GM19372 (cell line): ENCODE data around the gene XKR7.

Source experiments
- ATAC-seq: cut with Tn5 transposase; IDR thresholded peaks from one replicate; pipeline ENCODE4 v1.9.1; 2021; ENCODE audit warnings: mild to moderate bottlenecking, low read depth, moderate library complexity; ENCODE audit not compliant: unreplicated experiment

Gene XKR7

GRCh38 chr20:31974951-31975487 is 7.1 kb downstream of the XKR7 start:
- no peak for ATAC-seq

DNA sequence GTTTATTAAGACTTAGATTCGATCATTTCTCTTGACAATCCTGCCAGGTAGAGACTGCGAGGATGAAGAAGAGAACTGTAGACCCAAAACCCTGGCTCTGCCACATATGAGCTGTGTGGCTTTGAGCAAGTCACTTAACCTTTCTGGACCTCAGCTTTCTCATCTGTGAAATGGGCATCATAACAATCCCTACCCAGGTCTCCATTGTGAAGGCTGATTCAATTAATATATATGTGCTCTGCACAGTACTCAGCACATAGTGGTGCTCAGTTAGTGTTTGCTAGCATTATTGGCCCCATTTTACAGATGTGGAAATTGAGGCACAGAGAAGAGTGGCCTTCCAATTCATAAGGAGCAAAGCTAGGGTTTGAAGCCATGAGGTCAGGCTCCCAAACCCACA is 7.9 kb downstream of the XKR7 start:
- no peak for ATAC-seq

DNA sequence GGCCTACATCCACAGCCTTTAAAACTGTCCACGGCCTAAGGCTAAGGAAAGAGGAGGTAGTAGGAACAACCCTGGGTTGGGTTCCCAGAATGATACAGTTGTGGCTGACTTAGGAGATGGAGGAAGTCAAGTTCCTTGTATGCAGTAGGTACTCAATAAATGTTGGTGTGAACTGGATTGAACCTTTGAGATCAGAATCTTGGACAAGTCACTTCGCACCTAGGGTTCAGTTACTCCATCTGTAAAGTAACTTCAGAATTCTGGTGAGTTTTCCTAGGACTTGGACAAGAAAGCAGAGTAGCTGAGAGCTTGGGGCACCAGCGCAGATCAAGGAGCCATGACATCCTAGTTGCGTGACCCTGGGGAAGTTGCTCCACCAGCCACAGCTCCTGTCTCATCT is 9.1 kb downstream of the XKR7 start:
- ATAC-seq, result no peak

- no peak for ATAC-seq
These were observed 11.9 kb downstream of the XKR7 start for GRCh38 chr20:31979713-31980426.

DNA sequence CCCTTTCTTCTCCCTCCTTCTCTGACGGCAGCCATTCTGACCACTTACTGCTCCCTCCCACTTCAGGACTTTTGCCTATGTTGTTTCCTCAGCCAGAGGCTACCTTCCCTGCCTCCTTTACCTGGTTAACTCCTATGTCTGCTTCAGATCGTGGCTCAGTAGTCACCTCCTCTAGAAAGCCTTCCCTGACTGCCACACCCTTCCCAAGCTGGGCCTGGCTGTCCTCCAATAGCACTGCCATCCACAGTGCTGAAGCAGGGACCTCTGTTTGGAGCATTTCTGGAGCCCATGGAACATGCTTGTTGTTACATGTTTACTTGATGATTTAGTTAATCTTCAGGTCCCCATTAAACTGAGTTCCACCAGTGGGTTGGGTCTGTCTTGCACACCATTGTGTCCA is 13.8 kb downstream of the XKR7 start:
- ATAC-seq, result no peak

DNA sequence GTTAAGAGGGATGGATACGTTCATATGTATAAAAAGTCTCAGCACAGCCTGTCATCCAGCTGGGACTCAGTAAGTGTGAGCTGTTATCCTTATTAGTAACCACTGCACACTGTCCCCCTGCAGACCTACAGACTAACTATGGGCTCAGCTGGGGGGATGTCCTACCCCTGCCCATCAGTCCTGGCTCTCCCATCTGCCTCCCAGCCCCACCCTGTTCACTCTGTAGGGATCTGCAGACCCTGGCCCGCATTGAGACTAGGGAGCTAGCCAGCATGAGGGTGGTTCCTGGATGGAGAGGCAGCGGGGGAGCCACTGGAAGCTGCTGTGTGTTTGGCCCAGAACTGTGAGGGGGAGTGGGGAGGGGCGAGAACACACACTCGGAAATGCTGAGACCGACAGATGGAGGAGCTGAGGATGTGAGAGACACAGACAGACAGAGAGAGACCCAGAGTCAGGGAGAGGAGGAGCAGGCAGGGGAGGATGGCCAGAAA is 17.1 kb downstream of the XKR7 start:
- no peak for ATAC-seq

- no peak for ATAC-seq
These were observed 19.8 kb downstream of the XKR7 start for GRCh38 chr20:31987744-31988143.

DNA sequence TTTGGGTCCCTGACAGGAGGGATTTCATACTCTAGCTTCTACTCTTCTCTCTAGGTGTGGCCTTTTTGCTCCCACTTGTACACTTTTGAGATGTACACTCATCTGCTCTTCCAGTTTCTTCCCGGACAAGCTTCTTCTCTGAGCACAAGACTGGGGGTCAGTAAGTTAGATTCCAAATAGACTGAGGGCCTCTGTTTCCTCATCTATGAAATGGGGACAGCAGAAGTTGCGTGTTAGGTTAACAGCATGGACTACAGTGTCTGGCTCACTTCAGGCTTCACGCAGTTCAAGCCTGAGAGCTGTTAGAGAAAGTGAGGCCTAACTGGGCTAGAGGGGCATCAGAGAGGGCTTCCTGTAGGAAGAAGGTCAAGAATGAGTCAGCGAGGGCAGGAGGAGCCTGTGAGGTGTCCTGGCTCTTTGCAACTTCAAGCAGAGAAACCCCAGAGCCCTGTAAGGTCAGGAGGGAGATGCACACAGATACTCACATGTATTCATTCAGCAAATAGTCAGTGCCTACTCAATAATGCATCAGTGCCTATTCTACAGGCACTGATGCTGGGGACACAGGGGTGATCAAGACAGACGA is 20.6 kb downstream of the XKR7 start:
- no peak for ATAC-seq

DNA sequence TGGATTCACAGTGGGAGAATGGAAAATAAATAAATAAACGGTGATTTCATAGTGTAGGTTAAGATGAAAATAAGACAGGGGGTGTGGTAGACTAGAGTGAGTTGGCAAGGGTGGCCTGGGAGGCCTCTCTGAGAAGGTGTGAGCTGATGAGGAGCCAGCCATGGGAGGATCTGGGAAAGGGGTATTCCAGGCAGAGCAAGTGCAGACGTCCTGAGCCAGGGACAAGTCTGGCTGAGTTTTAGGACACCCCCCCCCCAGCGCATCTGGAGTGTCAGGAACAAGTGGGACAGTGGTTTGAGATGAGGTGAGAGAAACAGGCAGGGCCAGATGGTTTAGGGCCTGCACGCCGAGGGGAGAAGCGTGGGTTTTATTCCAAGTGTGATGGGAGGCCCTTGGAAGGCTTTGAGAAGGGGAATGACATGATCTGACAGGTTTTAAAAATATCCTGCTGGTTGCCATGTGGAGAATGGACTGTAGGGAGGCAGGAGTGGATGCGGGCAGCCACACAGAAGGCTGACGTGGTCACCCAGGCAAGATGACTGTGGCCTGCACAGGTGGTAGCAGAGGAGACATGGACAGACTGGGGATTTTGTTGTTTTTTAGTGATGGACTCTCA is 21.2 kb downstream of the XKR7 start:
- ATAC-seq, result no peak

- no peak for ATAC-seq
These were observed 22.8 kb downstream of the XKR7 start for GRCh38 chr20:31990641-31991338.

GRCh38 chr20:31991339-31991705 is 23.4 kb downstream of the XKR7 start:
- ATAC-seq, result no peak

- no peak for ATAC-seq
These were observed 24.1 kb downstream of the XKR7 start for GRCh38 chr20:31992086-31992485.

DNA sequence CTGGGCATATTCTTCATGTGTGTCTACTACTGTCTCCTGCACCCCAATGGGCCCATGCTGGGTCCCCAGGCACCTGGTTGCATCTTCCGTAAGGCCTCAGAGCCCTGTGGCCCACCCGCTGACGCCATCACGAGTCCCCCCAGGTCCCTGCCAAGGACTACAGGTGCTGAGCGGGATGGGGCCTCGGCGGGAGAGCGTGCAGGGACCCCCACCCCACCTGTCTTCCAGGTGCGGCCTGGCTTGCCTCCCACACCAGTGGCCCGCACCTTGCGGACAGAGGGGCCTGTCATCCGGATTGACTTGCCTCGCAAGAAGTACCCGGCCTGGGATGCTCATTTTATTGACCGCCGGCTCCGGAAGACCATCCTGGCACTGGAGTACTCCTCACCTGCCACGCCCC is 29.0 kb downstream of the XKR7 start:
- no peak for ATAC-seq

- no peak for ATAC-seq
These were observed 30.3 kb downstream of the XKR7 start for GRCh38 chr20:31998246-31998645.

DNA sequence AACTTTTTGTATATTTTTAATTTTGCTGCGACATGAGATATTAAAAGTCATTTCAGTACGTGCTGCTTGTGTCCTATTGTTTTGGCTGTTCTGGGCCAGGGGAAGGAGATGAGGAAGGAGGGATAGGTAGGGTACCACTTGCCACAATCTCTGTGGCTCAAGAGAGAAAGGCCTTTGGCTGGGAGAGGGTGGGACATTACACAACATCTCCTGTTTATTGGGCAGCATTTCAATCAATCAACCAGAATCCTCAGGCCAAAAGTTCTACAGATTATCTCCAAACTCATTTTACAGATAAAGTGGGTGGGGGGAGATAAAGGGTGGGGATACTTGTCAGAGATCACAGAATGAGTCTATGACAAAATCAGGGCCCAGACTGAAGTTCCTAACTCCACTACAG is 35.4 kb downstream of the XKR7 start:
- ATAC-seq, result no peak

GRCh38 chr20:32004963-32005362 is 37.0 kb downstream of the XKR7 start:
- ATAC-seq, result no peak

DNA sequence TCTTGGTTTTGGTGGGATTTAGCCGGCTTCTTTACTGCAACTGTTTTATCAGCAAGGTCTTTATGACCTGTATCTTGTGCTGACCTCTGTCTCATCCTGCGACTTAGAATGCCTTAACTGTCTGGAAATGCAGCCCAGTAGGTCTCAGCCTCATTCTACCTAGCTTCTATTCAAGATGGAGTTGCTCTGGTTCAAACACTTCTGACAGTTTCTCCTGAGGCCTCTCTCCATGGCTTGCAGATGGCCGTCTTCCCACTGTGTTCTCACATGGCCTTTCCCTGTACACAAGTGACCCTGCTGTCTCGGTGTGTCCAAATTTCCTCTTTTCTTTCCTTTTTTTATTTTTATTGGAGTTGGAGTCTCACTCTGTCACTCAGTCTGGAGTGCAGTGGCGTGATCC is 38.1 kb downstream of the XKR7 start:
- no peak for ATAC-seq

DNA sequence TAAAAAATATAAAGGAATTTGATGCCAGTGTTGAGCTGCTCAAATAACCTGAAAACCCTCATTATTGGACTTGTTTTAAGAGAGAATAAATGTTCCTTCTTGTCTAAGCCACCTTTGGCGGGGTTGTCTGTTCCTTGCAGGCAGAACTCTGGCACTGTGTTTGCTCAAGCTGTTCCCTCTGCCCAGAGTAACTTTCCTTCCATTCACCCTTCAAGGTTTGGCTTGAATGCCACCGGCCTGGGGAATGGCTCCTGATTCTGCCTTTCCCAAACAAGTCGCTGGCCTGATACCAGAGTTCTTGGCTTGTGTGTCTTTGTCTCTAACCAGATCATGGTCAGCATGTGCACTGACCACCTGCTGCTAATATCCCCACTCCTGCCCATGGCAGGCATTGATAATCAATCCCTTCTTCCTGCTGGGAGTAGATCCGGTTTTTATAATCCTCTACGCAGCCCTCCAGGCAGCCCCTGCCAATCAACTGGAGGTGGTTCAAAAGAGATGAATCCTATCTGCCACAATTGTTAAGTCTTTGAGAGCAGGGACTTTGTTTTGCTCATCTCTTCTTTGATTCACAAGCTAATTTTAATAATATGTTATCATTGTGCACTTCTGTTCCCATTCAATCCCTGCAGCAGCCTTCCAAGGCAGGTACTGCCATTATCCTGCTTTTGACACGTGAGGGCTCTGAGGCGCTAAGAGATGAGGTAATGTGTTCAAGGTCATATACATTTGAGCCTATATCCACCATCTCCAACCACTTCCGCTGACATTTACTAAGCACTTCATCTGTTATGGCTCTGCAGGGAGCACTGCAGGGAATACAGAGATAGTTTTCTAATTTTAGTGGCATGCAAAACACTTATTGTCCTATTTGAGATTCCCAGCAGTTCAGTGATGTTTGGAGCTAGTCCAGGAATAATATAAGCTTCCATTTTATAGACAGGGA is 39.2 kb downstream of the XKR7 start:
- ATAC-seq, result no peak

- ATAC-seq, result no peak
These were observed 40.1 kb downstream of the XKR7 start for GRCh38 chr20:32007787-32008616.
